Common myeloid progenitor, CD34-positive (primary cell): ENCODE results near the gene ADAP2.
"Not testable (repeated sequence)": the region's sequence is repeated elsewhere in the genome, so short reads cannot be mapped to it uniquely, and the experiment has no call there.

Experiments
- CTCF ChIA-PET: fragments of 350-600 bp; sonication (Branson Sonifier 250); formaldehyde crosslinking; loops from one replicate; lab custom pipeline; 2021; ENCODE audit warnings: antibody characterized with exemption; lab: Charles Lee
- POLR2A ChIA-PET: fragments of 350-600 bp; sonication (Branson Sonifier 250); formaldehyde crosslinking; loops from one replicate; lab custom pipeline; 2021; ENCODE audit warnings: antibody characterized with exemption; lab: Charles Lee
- DNase-seq, 3 donors: peaks; one replicate each; pipeline versions ENCODE4 v3.0.0 to v3.0.0-alpha.2; 2013
- H3K27ac ChIP-seq, 2 experiments: 1 replicate in 1 of 2; 2 replicates in 1 of 2; pipeline ENCODE4 v1.7.0; 2013; ENCODE audit warnings: inconsistent platforms in 2 of 2, low read length in 2 of 2, mild to moderate bottlenecking in 2 of 2, low read depth in 1 of 2, moderate library complexity in 1 of 2; ENCODE audit not compliant: severe bottlenecking in 2 of 2, insufficient read depth in 1 of 2, poor library complexity in 1 of 2
- H3K27me3 ChIP-seq, 5 experiments: replicated peaks in 2 of 5; 1 replicate in 3 of 5; 2 replicates in 2 of 5; pipeline versions ENCODE4 v1.6.1 to v1.7.0; 2013; ENCODE audit warnings: low read length in 4 of 5, mild to moderate bottlenecking in 2 of 5, moderate library complexity in 2 of 5, inconsistent platforms in 1 of 5; ENCODE audit not compliant: insufficient read depth in 5 of 5, control insufficient read depth in 4 of 5
- H3K36me3 ChIP-seq, 4 experiments: 1 replicate in 2 of 4; 2 replicates in 2 of 4; pipeline versions ENCODE4 v1.6.1 to v1.7.0; 2013; ENCODE audit warnings: low read length in 3 of 4, control low read depth in 1 of 4, mild to moderate bottlenecking in 1 of 4; ENCODE audit not compliant: control insufficient read depth in 4 of 4, insufficient read depth in 4 of 4
- H3K4me1 ChIP-seq, 4 experiments: 1 replicate in 3 of 4; 2 replicates in 1 of 4; pipeline versions ENCODE4 v1.6.1 to v1.7.1; 2013; ENCODE audit warnings: low read length in 3 of 4, mild to moderate bottlenecking in 3 of 4, control low read depth in 1 of 4, inconsistent platforms in 1 of 4, moderate library complexity in 1 of 4; ENCODE audit not compliant: control insufficient read depth in 4 of 4, insufficient read depth in 4 of 4; ENCODE audit errors: control extremely low read depth in 1 of 4
- H3K4me3 ChIP-seq, 7 experiments: 1 replicate in 4 of 7; 2 replicates in 3 of 7; pipeline versions ENCODE4 v1.5.1 to v1.7.0; 2013; ENCODE audit warnings: mild to moderate bottlenecking in 7 of 7, low read length in 6 of 7, moderate library complexity in 6 of 7, inconsistent platforms in 2 of 7, low read depth in 2 of 7, control low read depth in 1 of 7; ENCODE audit not compliant: insufficient read depth in 4 of 7, control insufficient read depth in 1 of 7; ENCODE audit errors: extremely low read depth in 1 of 7
- H3K9me3 ChIP-seq, 5 experiments: 1 replicate in 4 of 5; 2 replicates in 1 of 5; pipeline versions ENCODE4 v1.6.1 to v1.7.1; 2013; ENCODE audit warnings: low read length in 4 of 5, mild to moderate bottlenecking in 2 of 5, inconsistent platforms in 1 of 5, low read depth in 1 of 5, moderate library complexity in 1 of 5; ENCODE audit not compliant: control insufficient read depth in 4 of 5, insufficient read depth in 2 of 5; ENCODE audit errors: control extremely low read depth in 1 of 5
- WGBS: methylation state at CpG from one replicate; pipeline ENCODE4 v1.1.5; 2013; ENCODE audit not compliant: insufficient coverage; 5-methylcytosine and 5-hydroxymethylcytosine counted together

Gene ADAP2

GRCh38 chr17:30908717-30909420 is 12.9 kb upstream of the ADAP2 start:
- ChIA-PET POLR2A (no interaction called here), CTCF (no interaction called here)
- Histone ChIP-seq H3K9me3 (no peaks in the 10 kb centered on the region), H3K27me3 (no peaks in the 10 kb centered on the region), H3K27ac (no peak overlapping the region), H3K36me3 (peaks cover 0 to 3% (median 1%) of the 10 kb centered on the region in 4 experiments), H3K4me3 (no peak overlapping the region), H3K4me1 (peaks cover 0 to 14% (median 8%) of the 10 kb centered on the region in 4 experiments)
- WGBS: 67% methylated on average over 1 of the region's 3 CpGs
- no peak for DNase-seq

GRCh38 chr17:30910151-30910550 is 11.6 kb upstream of the ADAP2 start:
- CTCF ChIA-PET: interaction anchor here (1.3 kb wide), 1 partner anchor 14 kb away, joined by 7 read pairs; no protein-coding TSS in a partner anchor
- peaks cover 0 to 12% (median 8%) of the 10 kb centered on the region in 4 experiments for H3K4me1 ChIP-seq
- H3K27me3 ChIP-seq, H3K4me3 ChIP-seq, DNase-seq, H3K36me3 ChIP-seq, H3K27ac ChIP-seq, POLR2A ChIA-PET, H3K9me3 ChIP-seq: not testable (repeated sequence)
- WGBS: 96% methylated on average over 4 of the region's 7 CpGs

DNA sequence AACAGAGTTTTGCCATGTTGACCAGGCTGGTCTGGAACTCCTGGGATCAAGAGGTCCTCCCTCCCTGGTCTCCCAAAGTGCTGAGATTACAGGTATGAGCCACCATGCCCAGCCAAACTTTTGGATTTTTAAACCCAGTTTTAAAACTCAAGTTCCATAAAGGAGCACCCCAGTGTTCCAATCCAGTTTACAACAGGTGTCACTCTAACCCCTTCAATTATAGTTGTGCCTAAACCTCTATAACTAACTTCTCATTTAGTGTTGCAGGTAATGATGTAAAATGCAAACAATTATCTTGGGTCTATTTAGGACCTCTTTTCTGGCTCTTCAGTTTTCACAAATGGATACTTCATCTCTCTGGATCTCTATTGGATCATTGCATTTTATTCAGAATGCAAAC is 7.8 kb upstream of the ADAP2 start:
- CTCF ChIA-PET: no interaction called here
- Histone ChIP-seq H3K4me1 (no peaks in the 10 kb centered on the region), H3K27me3 (peaks cover 0 to 3% (median 0%) of the 10 kb centered on the region in 5 experiments), H3K4me3 (no peak overlapping the region), H3K36me3 (no peaks in the 10 kb centered on the region), H3K9me3 (no peaks in the 10 kb centered on the region), H3K27ac (no peak overlapping the region)
- no peak for DNase-seq
- POLR2A ChIA-PET: no interaction called here

DNA sequence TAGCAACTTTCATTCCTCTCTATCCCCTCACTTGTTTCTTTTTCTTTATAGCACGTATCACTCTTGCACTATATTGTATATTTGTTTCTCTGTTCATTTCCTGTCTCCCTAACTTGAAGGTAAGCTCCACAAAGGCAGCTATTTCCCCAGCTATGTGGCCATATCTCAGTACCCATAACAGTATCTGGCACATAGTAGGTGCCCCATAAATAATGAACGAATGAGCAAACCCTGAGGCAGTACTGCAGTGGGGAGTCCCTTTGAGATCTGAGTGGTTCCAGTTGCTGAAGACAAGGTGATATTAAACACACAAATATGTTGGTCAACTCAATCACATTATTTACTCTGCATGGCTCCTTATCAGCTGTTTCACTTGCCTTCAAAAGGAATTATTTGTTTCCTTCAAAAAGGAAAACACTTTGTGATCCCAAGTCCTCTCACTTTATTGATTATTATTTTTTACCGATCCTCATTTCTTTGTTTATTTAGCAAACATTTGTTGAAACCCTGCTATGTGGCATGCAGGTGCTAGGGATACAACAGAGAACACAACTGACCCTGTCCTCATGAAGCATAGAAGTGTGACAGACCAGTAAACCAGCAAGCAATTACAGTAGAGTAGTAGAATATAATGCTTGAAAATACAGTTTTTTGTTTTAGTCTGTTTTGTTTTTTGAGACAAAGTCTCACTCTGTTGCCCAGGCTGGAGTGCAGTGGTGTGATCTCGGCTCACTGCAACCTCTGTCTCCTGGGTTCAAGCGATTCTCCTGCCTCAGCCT is 5.7 kb upstream of the ADAP2 start:
- no peak overlapping the region for H3K27ac ChIP-seq
- no peaks in the 10 kb centered on the region for H3K4me1 ChIP-seq
- DNase-seq: no peak
- POLR2A ChIA-PET: interaction anchor here (0.6 kb wide), 1 partner anchor 189 kb away, joined by 3 read pairs; no protein-coding TSS in a partner anchor
- WGBS: 100% methylated on average over 2 of the region's 5 CpGs
- H3K36me3 ChIP-seq: no peaks in the 10 kb centered on the region
- H3K4me3 ChIP-seq: no peak overlapping the region
- H3K27me3 ChIP-seq: peaks cover 5 to 12% (median 10%) of the 10 kb centered on the region in 5 experiments
- H3K9me3 ChIP-seq: no peaks in the 10 kb centered on the region
- CTCF ChIA-PET: interaction anchor here (1.2 kb wide), 1 partner anchor 15 kb away, joined by 3 read pairs; no protein-coding TSS in a partner anchor

DNA sequence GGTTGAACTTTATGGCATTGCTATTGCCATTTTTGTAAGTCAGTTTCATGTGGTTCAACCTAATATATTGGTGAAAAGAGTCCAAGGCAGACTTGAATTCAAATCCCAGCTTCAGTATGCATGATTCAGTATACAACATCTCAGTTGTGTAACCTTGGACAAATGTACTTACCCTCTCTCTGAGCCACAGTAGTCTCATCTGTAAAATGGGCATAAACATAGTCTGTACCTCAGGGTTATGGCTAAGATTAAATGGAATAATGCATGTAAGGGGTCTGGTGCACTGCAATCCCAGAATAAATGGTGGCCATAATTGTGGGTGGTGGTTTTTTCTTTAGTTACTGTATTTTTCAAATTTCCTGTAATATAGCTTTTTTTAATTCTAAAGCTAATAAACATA is 4.7 kb upstream of the ADAP2 start:
- no peak overlapping the region for H3K27ac ChIP-seq
- ChIA-PET POLR2A (interaction anchor here (0.6 kb wide), 1 partner anchor 190 kb away, joined by 3 read pairs; no protein-coding TSS in a partner anchor), CTCF (interaction anchor here (0.7 to 1.5 kb wide), 4 partner anchors 14 to 300 kb away, joined by 3 to 4 read pairs (median 4); no protein-coding TSS in a partner anchor)
- H3K9me3 ChIP-seq: no peaks in the 10 kb centered on the region
- H3K36me3 ChIP-seq: no peaks in the 10 kb centered on the region
- DNase-seq: no peak
- no peak overlapping the region for H3K4me3 ChIP-seq
- H3K27me3 ChIP-seq: peaks cover 5 to 22% (median 17%) of the 10 kb centered on the region in 5 experiments
- H3K4me1 ChIP-seq: peaks cover 0 to 9% (median 8%) of the 10 kb centered on the region in 4 experiments

GRCh38 chr17:30920282-30920681 is 1.5 kb upstream of the ADAP2 start:
- no peak overlapping the region for H3K4me3 ChIP-seq
- CTCF ChIA-PET: no interaction called here
- no peak overlapping the region for H3K27ac ChIP-seq
- no peaks in the 10 kb centered on the region for H3K36me3 ChIP-seq
- WGBS: 90% methylated on average over 2 of the region's 4 CpGs
- no peak for DNase-seq
- peaks cover 0 to 18% (median 16%) of the 10 kb centered on the region in 4 experiments for H3K4me1 ChIP-seq
- POLR2A ChIA-PET: interaction anchor here (0.6 kb wide), 1 partner anchor 270 kb away, joined by 3 read pairs; no protein-coding TSS in a partner anchor
- no peaks in the 10 kb centered on the region for H3K9me3 ChIP-seq
- H3K27me3 ChIP-seq: peaks cover 8 to 49% (median 22%) of the 10 kb centered on the region in 5 experiments
